ENCODE measurements around the gene LOXL1.
A peak's percentile ranks its signal among the peaks of the same experiment; 100 is the strongest.
"Not testable (repeated sequence)": the region's sequence is repeated elsewhere in the genome, so short reads cannot be mapped to it uniquely, and the experiment has no call there.

Gene LOXL1

GRCh38 chr15:73954188-73955145 is 28.2 kb downstream of the LOXL1 start:
- no peak for DNase-seq (ENCODE audit: low read depth)

DNA sequence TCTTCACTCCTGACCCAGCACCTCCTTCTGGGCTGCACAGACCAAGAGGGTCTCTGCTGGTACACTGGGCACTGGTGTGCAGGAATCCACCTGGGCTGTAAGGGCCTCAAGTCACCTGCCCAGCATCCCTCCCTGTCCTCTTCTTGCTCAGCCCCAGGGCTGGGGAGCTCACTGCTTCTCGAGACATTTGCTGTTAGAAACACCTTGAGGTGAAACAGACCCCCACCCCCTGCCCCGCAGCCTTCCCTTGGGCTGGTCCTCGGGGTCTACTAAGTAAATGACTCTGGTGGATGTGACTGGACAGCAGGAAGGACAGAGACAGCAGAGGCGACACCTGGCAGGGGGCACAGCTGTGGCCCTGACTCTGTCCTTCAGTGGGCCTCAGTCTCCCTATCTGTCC is 29.1 kb downstream of the LOXL1 start:
- DNase-seq (ENCODE audit: low read depth): no peak

DNA sequence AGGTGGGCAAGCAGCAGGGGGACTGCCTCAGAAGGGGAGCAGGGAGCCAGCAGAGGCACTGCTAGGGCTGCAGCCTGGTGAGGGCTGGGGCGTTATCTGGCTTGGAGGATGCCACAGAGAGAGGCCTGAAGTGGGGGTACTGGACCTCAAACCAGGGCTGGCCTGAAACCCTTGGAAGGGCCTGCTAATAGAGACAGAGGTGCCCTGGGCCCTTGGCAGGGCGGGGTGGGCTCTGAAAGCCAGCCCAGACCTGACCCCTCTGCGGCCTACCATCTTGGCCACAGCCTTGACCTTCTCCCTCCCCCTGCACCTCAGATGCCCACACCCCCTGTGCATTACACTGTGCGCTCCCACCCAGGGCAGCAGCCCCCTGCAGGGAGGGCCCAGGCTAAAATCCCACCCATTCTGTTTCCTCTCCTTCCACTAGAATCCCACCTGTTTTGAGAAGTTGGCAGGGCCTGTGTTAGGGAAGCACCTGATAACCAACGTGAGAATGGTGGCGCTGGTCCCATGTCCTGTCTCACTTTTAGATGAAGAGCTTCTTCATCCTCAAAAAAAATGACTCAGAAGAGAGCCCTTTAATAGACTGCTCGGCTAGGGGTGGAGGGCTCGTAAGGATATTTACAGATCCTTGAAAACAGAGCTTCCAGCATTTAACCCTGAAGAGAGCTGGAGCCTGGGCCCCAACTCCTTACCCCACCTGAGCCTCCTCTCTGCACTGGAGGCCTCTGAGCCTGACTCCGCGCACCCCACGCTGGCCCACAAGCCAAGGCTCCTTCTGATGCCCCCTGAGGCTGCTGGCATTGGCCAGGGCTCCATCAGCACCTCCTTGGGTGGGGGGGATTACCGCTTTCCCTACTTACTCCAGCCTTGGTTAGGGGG is 29.8 kb downstream of the LOXL1 start:
- no peak for DNase-seq (ENCODE audit: low read depth)

- no peak for DNase-seq (ENCODE audit: low read depth)
These were observed 30.5 kb downstream of the LOXL1 start for GRCh38 chr15:73956743-73957135.

DNA sequence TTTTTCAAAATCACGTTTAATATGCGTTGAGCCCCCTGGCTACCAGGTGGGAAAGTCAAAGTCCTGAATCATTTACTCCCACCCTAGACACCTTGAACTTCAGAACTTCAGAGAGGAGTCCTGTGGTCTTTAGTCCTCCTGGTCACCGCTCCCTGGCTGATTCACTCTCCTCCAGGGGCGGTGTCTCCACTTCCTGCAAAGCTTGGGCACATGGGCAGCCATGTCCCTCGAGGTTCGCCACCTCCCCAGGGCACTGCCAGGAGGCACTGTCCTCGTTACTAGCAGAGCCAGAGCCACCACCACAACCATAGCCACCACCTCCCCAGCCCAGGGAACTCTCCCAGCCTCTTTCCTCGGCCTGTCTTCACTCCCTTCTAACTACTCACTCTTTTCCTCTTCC is 31.0 kb downstream of the LOXL1 start:
- DNase-seq (ENCODE audit: low read depth): no peak

DNA sequence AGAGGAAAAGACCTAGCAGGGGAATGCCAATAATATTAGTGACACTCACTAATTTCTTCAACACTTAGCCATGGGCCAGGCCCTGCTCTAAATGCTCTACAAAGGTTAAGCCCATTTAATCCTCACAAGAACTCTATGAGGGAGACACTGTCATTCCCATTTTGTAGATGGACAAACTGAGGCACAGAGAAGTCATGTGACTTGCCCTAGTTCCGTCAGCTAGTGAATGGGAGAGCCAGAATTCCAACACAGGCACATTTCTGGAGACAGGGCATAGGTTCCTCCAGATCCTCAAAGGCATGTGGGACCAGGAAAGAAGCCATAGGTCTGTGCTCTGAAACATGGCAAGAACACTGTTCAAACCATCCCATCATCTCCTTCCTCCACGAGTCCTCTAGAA is 31.5 kb downstream of the LOXL1 start:
- no peak for DNase-seq (ENCODE audit: low read depth)

DNA sequence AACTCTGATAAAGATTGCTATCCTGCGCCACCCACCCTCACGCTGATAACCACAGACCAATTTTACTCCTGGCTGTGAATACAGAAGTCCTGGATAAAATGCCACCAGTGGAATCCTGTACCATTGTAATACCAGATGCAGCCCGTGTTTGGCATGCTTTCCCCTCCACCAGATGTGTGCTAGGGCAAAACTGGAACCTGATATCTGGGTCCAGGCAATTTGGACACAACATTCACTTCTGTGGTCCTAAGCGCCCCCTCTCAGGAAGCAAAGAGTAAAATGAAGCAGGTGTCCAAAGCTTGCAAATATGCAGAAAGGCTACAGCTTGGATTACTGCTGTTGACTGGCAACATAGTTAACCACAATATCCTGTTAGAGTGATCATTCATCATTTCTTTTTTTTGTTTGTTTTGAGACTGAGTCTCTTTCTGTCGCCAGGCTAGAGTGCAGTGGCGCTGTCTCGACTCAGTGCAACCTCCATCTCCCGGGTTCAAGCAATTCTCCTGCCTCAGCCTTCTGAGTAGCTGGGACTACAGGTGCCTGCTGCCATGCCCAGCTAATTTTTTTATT is 32.8 kb downstream of the LOXL1 start:
- no peak for DNase-seq (ENCODE audit: low read depth)

- DNase-seq (ENCODE audit: low read depth): no peak
These were observed 33.5 kb downstream of the LOXL1 start for GRCh38 chr15:73959801-73960200.

DNA sequence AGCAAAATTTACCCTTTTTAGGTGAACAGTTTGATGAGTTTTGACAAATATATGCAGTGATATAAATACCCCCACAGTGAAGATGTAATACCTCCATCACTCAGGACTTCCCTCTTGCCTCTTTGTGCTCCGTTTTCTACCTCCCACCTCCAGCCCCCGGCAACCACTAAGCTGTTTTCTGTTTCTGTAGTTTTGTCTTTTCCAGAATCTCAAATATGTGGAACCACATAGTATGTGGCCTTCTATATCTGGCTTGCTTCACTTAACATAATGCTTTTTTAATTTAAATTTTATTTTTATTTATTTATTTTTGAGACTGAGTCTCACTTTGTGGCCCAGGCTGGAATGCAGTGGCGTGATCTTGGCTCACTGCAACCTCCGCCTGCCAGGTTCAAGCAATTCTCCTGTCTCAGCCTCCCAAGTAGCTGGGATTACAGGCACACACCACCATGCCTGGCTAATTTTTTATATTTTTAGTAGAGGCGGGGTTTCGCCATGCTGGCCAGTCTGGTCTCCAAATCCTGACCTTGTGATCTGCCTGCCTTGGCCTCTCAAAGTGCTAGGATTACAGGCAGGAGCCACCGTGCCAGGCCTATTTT is 34.3 kb downstream of the LOXL1 start:
- not testable (repeated sequence) for DNase-seq (ENCODE audit: low read depth)

GRCh38 chr15:73962433-73962832 is 36.2 kb downstream of the LOXL1 start:
- DNase-seq (ENCODE audit: low read depth): no peak

DNA sequence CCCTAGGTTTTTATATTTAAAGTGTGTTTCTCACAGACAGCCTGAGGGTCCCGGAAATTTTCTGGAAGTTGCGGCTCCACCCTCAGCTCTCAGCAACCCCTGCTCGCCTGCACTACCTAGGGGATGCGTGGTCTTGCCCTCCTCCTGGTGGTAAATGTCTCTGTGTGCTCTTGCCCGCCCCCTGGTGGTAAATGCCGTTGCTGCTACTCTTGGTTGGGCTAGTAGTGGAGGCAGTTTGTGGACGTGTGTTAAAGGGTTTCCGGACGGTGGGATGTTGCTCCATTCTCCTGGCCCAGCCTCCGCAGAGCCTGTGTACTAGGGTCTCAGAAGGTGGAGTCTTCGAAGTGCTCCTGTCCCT is 38.5 kb downstream of the LOXL1 start:
- peak; percentile 64 for DNase-seq (ENCODE audit: low read depth)

DNA sequence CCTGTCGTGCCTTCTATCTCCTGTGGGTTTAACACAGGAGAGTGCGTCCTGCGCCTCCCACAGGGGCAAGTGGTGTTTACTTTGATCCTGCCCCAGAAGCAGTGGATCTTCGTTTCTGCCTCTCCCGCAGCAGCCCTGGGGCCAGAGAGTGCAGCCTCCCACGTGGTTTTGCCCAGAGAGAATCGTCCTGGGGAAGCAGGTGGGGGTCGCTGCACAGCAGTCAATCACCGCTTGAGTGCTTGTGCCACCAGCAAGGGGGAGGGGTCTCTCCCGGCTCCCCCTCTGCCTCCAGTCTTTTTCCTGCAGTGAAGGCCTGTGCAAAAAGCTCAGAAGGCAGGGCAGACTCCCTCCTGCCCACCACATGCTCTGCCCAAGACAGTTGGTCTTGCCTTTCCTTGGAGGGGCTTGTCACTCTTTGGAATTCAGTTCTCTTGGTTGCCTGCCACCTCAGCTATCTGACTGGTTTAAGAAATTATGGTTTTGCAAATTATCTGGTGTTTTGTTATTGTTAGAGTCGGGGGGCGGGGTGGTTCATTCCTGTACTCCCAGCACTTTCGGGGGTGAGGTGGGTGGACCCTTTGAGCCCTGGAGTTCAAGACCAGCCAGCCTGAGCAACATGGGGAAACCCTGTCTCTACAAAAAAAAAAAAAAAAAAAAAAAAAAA is 39.0 kb downstream of the LOXL1 start:
- no peak for DNase-seq (ENCODE audit: low read depth)

GRCh38 chr15:73965758-73966113 is 39.5 kb downstream of the LOXL1 start:
- DNase-seq (ENCODE audit: low read depth): no peak

DNA sequence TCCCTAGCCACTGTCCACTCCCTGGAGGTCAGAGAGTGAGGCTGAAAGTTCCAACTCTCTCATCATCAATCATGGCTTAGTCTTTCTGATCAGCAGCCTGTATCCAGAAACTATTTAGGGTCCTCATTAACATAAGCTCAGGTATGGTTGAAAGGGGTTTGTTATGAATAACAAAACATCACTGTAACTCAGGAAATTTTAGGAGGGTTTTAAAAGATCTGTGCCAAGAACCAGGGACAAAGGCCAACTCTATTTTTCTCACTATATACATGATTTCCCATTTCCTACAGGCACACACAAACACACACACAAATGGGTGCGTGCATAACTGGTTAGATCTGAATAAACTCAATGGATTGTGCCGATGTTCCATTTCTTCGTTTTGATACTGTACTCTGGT is 42.2 kb downstream of the LOXL1 start:
- DNase-seq (ENCODE audit: low read depth): no peak

DNA sequence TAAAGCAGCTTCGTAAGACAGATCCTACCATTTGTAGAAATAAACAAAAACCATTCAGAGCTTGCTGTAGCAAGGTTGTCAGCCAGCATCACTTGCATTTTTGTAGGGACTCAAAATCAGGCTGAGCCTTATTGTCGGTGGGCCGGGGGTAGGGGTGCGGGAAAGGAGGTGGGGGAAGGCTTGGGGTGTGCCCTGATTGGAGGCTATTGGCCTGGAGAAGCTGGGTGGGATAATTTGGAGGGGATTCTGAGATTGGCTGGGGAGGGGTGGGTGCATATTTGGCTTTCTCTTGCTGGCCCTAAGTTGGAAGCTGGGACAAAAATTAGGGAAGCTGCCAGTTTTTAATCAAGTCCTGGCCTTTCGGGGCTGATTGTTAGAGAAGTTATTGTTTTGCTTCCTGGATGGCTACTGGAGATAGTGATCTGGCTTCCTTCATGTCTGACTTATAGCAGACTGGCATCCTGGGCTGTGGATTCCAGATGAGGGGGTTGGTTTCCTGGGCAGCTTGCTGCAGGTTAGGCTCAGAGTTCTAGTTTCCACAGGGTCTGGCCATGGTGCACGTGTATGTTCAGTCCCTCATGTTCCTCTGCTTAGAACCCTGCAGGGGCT is 43.0 kb downstream of the LOXL1 start:
- DNase-seq (ENCODE audit: low read depth): no peak

DNA sequence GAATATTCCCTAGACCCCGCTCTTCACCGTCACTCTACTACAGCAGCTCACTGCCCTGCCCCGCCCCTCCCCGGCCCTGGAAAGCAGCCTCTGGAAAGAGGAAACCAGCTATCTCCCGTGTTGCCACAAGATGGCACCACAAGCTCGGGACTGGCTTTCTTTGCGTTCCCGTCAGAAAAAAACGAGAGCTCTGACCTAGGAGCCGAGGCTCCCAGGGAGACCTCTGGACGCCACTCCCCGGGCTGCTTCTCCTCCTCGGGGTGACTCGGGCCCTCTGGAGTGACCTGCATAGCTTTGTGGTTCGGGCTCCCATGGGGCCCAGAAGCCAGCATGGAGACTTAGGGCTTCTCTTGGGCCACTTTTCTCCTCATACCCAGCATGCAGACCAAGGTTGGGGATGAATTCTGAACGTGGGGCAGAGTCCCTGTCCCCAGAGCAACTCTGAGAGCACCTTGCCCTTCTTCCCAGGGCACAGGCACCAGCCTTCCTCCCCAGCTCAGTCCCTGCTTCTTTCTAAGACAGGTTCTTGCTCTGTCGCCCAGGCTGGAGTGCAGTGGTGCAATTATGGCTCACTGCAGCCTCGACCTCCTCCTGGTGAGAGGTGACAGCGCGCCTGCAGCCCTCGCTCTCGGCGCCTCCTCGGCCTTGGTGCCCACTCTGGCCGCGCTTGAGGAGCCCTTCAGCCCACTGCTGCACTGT is 46.9 kb downstream of the LOXL1 start:
- DNase-seq (ENCODE audit: low read depth): peak; percentile 41

- not testable (repeated sequence) for DNase-seq (ENCODE audit: low read depth)
These were observed 47.5 kb downstream of the LOXL1 start for GRCh38 chr15:73973683-73974200.

GRCh38 chr15:73975440-73976125 is 49.3 kb downstream of the LOXL1 start:
- not testable (repeated sequence) for DNase-seq (ENCODE audit: low read depth)

- no peak for DNase-seq (ENCODE audit: low read depth)
These were observed 52.6 kb downstream of the LOXL1 start for GRCh38 chr15:73978896-73979295.

GRCh38 chr15:73979636-73980035 is 53.4 kb downstream of the LOXL1 start:
- no peak for DNase-seq (ENCODE audit: low read depth)

Data from T-helper 22 cell (primary cell).